ENCODE measurements around the gene CEP89.

The CEP89 gene

DNA sequence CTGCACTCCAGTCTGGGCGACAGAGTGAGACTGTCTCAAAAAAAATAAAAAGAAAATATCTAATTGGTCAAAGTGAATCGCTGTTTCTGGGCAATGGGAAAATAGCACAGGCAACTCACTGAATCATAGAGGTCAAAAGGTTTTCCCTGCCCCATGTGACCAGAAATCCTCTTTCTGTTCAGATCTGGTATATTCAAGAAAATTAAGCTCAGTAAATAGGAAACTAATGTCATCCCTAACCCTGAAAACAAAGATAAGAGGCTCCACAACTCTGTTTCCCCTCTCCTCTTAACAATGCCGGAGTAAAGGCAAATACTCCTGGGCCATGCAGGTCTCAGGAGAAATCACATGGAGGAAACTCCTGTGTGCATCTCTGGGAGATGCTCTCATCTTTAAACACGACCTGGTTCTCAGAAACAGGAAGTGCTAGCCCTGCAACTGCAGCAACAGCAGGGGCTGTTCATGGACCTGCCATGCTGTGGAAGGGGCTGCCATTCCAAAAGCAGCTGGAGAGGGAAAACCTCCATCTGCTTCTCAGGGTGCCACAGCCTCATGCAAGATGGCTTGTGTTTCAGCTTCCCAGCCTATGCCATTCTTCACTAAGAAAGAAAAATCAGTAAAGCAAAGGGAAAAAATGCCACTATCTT lies 54.7 kb downstream of the CEP89 start:
- no peak overlapping the region for H3K4me3 ChIP-seq (ENCODE audit: low read length)
- no peak for TF ChIP-seq ZNF274 (IDR thresholded peaks at IDR 0.05; ENCODE audit: low read depth, low read length)

DNA sequence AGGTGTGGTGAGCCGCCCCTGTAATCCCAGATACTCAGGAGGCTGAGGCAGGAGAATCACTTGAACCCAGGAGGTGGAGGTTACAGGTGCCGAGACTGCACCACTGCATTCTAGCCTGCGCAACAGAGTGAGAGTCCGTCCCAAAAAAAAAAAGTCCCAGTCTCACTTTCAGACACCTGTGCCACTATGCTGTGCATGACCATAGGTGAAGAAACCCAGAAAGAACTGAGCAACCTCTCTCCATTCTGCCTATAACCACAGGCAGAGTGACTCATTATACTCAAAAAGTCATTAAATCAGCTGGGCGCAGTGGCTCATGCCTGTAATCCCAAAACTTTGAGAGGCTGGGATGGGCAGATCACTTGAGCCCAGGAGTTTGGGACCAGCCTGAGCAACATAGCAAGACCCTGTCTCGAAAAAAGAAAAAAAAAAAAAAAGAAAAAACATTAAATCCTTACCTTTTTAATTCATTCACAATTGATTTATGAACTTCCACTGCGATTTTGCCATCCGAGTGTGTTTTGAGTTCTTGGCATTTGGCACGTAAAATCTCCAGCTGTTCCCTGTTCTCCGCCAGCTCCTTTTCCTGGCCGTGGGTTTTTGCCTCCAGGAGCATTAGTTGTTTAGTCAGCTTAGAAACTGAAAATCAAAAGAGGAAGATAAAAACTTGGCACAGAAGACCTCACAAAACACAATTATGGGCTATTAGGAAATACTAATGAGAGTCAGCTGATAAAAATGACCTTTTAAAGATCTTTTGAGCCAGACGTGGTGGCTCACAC lies 56.7 kb downstream of the CEP89 start:
- no peak overlapping the region for H3K4me3 ChIP-seq (ENCODE audit: low read length)

DNA sequence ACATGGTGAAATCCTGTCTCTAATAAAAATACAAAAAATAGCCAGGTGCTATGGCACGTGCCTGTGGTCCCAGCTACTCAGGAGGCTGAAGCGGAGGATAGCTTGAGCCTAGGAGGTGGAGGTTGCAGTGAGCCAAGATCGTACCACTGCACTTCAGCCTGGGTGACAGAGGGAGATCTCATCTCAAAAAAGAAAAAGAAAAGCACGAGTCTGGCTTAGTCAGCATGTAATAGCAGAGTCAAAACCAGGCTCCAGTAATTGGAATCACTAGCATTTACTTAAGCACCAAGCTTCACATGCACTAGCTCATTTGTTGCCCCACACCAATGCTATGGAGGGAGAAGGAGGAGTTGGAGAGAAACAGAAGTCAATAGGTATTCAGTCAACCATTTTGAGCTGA lies 60.3 kb downstream of the CEP89 start:
- no peak for TF ChIP-seq ZNF274 (IDR thresholded peaks at IDR 0.05; ENCODE audit: low read depth, low read length)
- no peak overlapping the region for H3K4me3 ChIP-seq (ENCODE audit: low read length)

More for the DNA sequence above, 56.7 kb downstream of the CEP89 start:
- no peak for TF ChIP-seq ZNF274 (IDR thresholded peaks at IDR 0.05; ENCODE audit: low read depth, low read length)

DNA sequence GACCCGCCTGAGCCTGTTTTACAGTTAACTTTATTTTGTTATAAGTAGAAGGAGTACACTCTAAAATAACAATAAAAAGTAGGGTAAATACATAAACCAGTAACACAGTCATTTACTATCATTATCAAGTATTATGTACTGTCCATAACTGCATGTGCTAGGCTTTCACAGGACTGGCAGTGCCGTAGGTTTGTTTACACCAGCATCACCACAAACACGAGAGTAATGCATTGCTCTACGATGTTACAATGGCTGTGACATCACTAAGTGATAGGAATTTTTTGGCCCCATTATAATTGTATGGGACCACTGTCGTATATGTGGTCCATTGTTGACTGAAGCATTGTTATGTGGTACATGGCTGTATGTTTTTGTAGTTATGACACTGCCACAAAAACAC lies 60.9 kb downstream of the CEP89 start:
- no peak for TF ChIP-seq ZNF274 (IDR thresholded peaks at IDR 0.05; ENCODE audit: low read depth, low read length)
- no peak overlapping the region for H3K4me3 ChIP-seq (ENCODE audit: low read length)

DNA sequence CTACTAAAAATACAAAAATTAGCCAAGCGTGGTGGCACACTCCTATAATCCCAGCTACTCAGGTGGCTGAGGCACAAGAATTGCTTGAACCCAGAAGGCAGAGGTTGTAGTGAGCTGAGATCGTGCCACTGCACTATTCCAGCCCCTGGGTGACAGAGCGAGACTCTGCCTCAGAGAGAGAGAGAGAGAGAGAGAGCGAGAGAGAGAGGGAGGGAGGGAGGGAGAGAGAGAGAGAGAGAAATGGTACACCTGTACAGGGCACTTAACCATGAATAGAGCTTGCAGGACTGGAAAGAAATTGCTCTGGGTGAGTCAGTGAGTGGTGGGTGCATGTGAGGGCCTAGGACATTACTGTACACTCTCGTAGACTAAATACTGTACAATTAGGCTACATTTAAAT lies 61.7 kb downstream of the CEP89 start:
- no peak for TF ChIP-seq ZNF274 (IDR thresholded peaks at IDR 0.05; ENCODE audit: low read depth, low read length)
- no peak overlapping the region for H3K4me3 ChIP-seq (ENCODE audit: low read length)

DNA sequence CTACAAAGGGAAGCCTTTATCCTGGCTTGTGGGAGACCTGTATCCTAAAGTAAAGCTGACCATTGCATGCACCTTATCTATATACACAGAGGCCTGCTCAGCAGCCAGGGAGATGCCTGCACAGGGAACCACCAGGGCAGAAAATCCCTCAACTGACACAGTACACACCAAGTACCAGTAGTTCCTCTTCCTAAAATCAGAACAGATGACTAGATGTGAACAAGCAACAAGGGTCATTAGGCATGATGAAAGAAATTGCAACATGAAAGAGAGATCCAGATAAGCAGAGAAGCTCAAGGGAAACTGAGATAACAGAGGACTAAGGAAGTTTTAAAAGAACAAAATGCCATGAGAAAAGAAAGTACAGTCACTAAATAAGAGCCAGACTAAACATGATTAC lies 62.5 kb downstream of the CEP89 start:
- H3K4me3 ChIP-seq (ENCODE audit: low read length): no peak overlapping the region
- TF ChIP-seq ZNF274 (IDR thresholded peaks at IDR 0.05; ENCODE audit: low read depth, low read length): no peak

DNA sequence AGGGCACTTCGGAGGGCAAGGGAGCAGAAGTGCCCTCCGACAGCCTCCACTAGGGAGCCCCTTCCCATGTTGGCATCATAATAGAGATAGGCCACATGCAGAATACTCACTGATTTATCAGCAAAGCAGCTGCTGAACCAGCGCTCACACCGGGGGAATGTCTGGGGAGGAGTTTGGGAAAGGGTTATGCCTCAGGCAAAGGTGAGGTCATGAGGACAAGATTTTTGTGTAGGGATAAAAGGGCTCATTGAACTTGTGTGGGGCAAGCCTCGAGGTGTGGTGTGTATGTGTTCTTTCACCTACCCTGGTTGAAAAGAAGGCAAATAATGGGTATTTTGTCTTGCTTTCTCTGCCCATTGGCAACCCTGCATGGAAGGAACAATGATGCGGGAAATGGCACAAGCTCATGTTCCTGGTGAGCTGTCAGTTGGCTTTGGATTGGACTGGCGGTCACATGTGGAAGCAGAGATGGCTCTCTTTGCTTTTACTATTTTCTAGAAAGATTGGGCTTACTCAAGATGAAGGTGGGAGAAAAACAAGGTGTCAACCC lies 63.0 kb downstream of the CEP89 start:
- H3K4me3 ChIP-seq (ENCODE audit: low read length): no peak overlapping the region
- no peak for TF ChIP-seq ZNF274 (IDR thresholded peaks at IDR 0.05; ENCODE audit: low read depth, low read length)

DNA sequence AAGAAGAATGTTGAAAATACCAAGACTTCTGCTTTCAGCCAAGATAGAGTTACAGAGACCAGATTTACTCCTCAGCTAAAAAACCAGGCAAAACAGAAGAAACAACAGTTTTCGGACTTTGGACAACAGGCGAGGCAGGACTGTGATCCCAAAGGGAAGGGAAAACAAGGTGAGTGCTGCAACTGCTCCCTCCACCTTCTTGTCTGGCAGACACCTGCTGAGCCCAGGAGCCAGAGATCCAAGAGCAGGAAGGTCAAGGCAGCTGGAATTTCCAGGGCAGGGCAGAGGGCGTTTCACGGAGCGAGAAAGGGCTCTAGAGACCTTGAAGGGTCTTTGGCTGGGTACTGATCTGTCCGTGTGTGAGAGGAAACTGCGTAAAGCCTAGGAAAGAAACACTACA lies 69.3 kb downstream of the CEP89 start:
- H3K4me3 ChIP-seq (ENCODE audit: low read length): no peak overlapping the region
- no peak for TF ChIP-seq ZNF274 (IDR thresholded peaks at IDR 0.05; ENCODE audit: low read depth, low read length)

DNA sequence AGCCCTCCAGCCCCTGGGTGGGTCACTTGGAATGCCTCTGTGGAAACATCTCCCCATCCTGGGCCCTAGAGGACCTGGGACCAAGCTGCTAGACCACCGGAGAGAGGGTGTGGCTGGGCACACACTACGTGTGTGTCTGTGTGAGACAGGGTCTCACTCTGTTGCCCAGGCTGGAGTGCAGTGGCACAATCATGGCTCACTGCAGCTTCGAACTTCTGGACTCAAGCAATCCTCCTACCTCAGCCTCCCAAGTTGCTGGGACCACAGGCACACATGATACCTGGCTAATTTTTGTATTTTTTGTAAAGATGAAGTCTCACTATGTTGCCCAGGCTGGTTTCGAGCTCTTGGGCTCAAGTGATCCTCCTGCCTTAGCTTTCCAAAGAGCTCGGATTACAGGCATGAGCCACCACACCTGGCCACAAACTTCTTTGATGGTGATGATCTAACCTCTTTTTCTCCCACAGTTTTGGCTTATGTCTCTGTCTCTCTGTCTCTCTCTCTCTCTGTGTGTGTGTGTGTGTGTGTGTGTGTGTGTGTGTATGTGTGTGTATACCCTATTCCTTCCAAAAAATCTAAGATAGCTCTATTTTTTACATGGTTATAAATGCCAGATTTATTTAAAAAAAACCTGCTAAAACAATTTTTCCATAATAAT lies 70.1 kb downstream of the CEP89 start:
- no peak overlapping the region for H3K4me3 ChIP-seq (ENCODE audit: low read length)
- no peak for TF ChIP-seq ZNF274 (IDR thresholded peaks at IDR 0.05; ENCODE audit: low read depth, low read length)

DNA sequence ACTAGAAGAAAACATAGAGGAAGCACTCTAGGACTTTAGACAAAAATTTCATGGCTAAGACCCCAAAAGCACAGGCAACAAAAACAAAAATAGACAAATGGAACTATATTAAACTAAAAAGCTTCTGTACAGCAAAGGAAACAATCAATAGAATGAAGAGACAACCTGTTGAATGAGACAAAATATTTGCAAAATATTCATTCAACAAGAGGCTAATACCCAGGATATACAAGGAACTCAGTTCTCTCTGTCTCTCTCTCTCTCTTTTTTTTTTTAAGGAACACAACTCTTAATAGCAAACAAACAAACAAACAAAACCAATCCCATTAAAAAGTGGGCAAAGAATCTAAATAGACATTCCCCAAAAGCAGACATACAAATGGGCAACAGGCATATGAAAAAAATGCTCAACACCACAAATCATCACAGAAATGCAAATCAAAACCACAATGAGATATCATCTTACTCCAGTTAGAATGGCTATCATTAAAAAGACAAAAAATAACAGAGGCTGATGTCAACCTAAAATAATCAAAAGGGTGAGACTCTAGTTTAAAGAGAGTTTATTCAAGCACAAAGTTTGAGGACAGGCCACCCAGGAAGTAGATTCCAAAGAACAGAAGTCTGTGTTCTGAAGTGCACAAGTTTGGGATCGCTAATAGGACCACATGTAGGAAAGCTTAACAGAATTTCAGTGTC lies 75.1 kb downstream of the CEP89 start:
- TF ChIP-seq ZNF274 (IDR thresholded peaks at IDR 0.05; ENCODE audit: low read depth, low read length): no peak
- no peak overlapping the region for H3K4me3 ChIP-seq (ENCODE audit: low read length)

DNA sequence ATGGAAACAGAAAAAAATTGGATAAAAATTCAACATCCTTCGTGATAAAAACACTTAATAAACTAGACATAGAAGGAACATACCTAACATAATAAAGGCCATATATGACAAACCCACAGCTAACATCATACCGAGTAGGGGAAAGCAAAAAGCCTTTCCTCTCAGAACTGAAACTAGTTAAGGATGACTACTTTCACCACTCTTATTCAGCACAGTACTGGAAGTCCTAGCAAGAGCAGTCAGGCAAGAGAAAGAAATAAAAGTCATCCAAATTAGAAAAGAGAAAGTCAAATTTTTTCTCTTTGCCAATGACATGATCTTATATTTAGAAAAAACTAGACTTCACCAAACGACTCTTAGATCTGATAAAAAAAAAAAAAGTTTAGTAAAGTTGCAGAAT lies 76.4 kb downstream of the CEP89 start:
- TF ChIP-seq ZNF274 (IDR thresholded peaks at IDR 0.05; ENCODE audit: low read depth, low read length): no peak
- H3K4me3 ChIP-seq (ENCODE audit: low read length): no peak overlapping the region

DNA sequence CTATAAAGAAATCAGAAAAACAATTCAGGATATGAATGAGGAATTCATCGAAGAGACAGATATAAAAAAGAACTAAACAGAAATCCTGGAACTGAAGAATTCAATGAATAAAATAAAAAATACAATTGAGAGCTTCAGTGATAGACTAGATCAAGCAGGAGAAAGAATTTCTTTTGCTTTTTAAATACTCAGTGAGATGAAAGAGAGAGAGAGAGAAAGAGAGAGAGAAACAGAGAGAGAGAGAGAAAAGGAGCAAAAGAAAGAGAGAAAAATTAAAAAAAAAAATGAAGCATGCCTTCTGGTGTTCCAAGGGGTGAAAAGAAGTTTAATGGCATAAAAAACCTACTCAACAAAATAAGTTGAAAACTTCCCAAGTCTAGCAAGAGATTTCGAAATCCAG lies 80.1 kb downstream of the CEP89 start:
- no peak overlapping the region for H3K4me3 ChIP-seq (ENCODE audit: low read length)
- no peak for TF ChIP-seq ZNF274 (IDR thresholded peaks at IDR 0.05; ENCODE audit: low read depth, low read length)

DNA sequence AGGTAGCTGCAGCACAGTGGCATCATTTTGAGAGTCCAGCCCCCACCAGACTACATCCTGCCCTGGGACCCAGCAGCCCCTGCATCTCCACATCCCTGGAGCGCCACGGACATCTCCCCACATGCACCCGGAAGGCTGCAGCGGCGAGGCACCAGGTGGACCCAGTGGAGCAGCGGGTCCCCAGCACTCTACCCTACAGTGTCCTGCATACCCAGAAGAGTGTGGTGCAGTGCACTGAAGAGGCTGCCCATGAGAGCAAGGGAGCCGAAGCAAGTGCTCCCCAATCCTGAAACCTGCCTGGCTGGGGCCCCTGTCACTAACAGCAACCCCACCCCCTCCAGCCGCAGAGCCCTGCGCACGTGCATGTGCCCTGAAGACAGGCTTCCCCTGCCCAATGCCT lies 80.9 kb downstream of the CEP89 start:
- no peak for TF ChIP-seq ZNF274 (IDR thresholded peaks at IDR 0.05; ENCODE audit: low read depth, low read length)
- no peak overlapping the region for H3K4me3 ChIP-seq (ENCODE audit: low read length)

DNA sequence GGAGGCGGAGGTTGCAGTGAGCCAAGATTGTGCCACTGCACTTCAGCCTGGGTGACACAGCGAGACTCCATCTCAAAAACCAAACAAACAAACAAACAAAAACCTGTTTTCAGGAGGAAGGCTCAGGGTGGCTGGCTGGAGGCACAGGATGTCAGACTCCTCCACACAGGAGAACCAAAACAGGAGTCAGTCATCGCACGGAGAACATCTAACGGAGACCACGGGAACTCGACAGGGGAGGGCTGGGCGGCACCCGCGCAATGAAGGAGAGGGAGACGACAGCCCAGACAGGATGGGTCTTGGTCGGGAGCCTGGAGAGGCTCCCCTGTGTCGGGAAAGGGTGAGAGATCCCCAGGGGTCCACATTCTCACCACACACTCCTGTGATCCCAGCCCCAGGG lies 81.4 kb downstream of the CEP89 start:
- no peak overlapping the region for H3K4me3 ChIP-seq (ENCODE audit: low read length)
- no peak for TF ChIP-seq ZNF274 (IDR thresholded peaks at IDR 0.05; ENCODE audit: low read depth, low read length)

Measured in GM08714 (cell line).